ENCODE measurements around the gene HS6ST1.

The HS6ST1 gene

DNA sequence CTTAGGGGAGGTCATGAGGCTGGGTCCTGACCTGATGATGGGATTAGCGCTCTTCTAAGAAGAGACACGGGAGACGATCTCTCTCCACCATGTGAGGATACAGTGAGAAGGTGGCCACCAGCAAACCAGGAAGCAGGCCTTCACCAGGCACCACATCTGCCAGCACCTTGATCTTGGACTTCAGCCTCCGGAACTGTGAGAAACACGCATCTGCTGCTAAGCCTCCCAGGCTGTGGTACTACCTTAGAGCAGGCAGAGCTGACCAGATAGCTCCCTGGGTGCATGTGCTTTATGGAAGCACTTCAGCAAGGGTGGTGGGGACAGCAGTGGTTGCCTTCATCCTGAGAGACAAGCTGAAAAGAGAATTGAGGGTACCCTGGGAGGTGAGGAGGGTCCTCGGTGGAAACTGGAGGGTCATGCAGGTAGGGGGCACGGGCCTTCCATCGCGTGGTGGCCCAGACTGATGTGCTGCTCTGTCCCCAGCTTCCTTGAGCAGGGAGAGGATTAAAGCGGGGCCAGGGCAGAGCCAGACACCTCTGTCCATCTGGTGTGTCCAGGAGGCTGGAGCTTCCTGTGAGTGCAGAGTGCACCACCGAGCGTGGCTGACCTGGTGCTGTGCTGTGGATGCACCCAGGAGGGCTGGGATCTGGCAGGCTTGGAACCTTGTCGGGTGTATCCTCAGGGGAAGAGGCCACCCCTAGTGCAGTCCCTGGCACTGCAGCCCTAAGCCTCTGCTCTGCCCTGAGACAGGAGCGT lies 42.9 kb upstream of the HS6ST1 start:
- H2AFZ ChIP-seq: no peak overlapping the region
- no peak overlapping the region for H3K9ac ChIP-seq
- TF ChIP-seq, protein P1, sequence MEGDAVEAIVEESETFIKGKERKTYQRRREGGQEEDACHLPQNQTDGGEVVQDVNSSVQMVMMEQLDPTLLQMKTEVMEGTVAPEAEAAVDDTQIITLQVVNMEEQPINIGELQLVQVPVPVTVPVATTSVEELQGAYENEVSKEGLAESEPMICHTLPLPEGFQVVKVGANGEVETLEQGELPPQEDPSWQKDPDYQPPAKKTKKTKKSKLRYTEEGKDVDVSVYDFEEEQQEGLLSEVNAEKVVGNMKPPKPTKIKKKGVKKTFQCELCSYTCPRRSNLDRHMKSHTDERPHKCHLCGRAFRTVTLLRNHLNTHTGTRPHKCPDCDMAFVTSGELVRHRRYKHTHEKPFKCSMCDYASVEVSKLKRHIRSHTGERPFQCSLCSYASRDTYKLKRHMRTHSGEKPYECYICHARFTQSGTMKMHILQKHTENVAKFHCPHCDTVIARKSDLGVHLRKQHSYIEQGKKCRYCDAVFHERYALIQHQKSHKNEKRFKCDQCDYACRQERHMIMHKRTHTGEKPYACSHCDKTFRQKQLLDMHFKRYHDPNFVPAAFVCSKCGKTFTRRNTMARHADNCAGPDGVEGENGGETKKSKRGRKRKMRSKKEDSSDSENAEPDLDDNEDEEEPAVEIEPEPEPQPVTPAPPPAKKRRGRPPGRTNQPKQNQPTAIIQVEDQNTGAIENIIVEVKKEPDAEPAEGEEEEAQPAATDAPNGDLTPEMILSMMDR (IDR thresholded peaks at IDR 0.05): no peak
- no peak overlapping the region for H3K27ac ChIP-seq
- H3K4me1 ChIP-seq: no peaks in the 10 kb centered on the region
- H3K79me2 ChIP-seq: no peaks in the 10 kb centered on the region
- no peaks in the 10 kb centered on the region for H3K27me3 ChIP-seq (ENCODE audit: control insufficient read depth, insufficient read depth, low read length)
- no peak overlapping the region for H3K4me3 ChIP-seq (ENCODE audit: low read depth, low read length)
- no peak overlapping the region for H3K4me2 ChIP-seq (ENCODE audit: low read length)
- no peaks in the 10 kb centered on the region for H3K9me3 ChIP-seq (ENCODE audit: control insufficient read depth, low read length)
- H3K36me3 ChIP-seq (ENCODE audit: control insufficient read depth, insufficient read depth, low read length): no peaks in the 10 kb centered on the region

DNA sequence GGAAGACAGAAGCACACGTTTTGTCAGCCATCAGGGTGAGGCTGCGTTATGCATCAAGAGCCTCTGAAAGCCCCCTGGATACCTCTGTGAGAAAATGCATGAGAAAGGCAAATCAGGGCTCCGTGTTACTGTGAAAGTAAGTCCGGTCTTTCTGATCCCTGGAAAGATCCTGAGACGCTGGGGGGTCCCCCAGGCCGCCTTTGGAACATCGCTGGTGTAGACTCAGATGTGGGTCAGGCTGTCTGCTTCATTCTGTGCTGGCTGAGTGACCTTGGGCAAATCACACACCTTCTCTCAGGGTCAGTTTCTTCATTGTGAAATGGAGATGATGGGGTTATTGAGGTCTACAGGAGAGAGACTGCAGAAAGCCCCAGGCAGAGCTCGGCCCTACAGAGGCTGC lies 42.0 kb upstream of the HS6ST1 start:
- Histone ChIP-seq H2AFZ (no peak overlapping the region), H3K27ac (no peak overlapping the region), H3K4me2 (ENCODE audit: low read length) (no peak overlapping the region), H3K36me3 (ENCODE audit: control insufficient read depth, insufficient read depth, low read length) (no peaks in the 10 kb centered on the region), H3K9me3 (ENCODE audit: control insufficient read depth, low read length) (no peaks in the 10 kb centered on the region), H3K79me2 (no peaks in the 10 kb centered on the region), H3K4me3 (ENCODE audit: low read depth, low read length) (no peak overlapping the region), H3K27me3 (ENCODE audit: control insufficient read depth, insufficient read depth, low read length) (no peaks in the 10 kb centered on the region), H3K4me1 (no peaks in the 10 kb centered on the region), H3K9ac (no peak overlapping the region)
- TF ChIP-seq, protein P1 (IDR thresholded peaks at IDR 0.05): no peak

DNA sequence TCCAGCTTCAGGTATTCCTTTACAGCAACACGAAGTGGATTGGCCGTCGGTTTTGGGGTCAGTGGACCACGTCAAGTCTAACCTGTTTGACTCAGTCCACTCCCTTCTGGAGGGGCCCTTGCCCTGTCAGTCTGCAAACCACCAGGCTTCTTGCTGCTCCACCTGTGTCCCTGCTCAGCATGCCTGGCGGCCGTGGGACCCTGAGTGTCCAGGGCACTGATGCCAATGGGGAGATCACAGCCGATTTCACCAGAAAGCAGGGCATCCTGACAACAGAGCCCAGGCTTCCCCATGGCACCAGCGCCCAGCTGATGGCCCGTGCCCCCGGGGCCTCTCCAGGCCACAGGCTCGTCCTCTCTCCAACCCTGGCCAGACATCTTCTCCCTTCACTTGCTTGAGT lies 41.2 kb upstream of the HS6ST1 start:
- Histone ChIP-seq H3K9me3 (ENCODE audit: control insufficient read depth, low read length) (no peaks in the 10 kb centered on the region), H3K4me2 (ENCODE audit: low read length) (no peak overlapping the region), H3K27me3 (ENCODE audit: control insufficient read depth, insufficient read depth, low read length) (no peaks in the 10 kb centered on the region), H3K27ac (no peak overlapping the region), H3K79me2 (no peaks in the 10 kb centered on the region), H3K4me3 (ENCODE audit: low read depth, low read length) (no peak overlapping the region), H3K4me1 (no peaks in the 10 kb centered on the region), H3K36me3 (ENCODE audit: control insufficient read depth, insufficient read depth, low read length) (no peaks in the 10 kb centered on the region), H2AFZ (no peak overlapping the region), H3K9ac (no peak overlapping the region)
- TF ChIP-seq, protein P1 (IDR thresholded peaks at IDR 0.05): no peak

DNA sequence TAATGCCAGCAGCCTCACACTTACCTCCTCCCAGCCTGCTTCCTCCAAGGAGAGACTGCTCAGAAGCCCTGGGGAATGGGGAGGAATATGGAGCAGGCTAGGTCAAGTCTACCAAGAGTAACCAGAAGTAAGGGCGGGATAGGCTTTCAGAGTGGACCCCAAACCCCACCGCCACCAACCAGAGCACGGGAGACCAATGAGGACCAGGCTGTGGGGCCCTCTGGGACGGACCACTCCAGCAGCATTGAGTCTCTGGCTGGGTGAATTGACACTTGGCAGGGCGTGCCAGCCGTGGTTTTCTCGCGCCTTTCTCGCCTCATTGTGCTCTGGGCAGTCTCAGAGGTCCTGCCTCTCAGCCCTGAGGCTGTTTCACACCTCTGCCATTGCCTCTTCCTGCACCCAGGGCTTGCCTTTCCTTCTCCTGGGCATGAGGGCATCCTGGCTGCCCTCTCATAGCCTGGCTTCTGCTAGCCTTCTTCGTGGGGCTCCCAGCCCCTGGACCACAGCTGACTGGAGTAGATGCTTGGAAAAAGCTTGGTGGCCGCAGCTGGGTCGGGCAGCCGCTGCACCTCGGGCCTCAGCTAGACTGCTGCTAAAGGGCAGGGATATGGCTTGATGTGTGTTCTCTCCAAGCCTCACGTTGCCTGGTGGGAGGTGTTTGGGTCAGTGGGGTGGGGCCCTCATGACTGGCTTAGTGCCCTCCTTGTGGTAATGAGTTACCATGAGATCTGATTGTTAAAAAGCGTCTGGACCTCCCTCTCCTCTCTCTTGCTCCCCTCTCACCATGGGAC lies 40.5 kb upstream of the HS6ST1 start:
- TF ChIP-seq, protein P1 (IDR thresholded peaks at IDR 0.05): no peak
- Histone ChIP-seq H3K9me3 (ENCODE audit: control insufficient read depth, low read length) (no peaks in the 10 kb centered on the region), H3K27ac (no peak overlapping the region), H3K27me3 (ENCODE audit: control insufficient read depth, insufficient read depth, low read length) (no peaks in the 10 kb centered on the region), H3K4me3 (ENCODE audit: low read depth, low read length) (no peak overlapping the region), H3K36me3 (ENCODE audit: control insufficient read depth, insufficient read depth, low read length) (no peaks in the 10 kb centered on the region), H2AFZ (no peak overlapping the region), H3K9ac (no peak overlapping the region), H3K79me2 (no peaks in the 10 kb centered on the region), H3K4me2 (ENCODE audit: low read length) (no peak overlapping the region), H3K4me1 (no peaks in the 10 kb centered on the region)
